NK-92 treated with Interleukin-12 subunit alpha and Interleukin-12 subunit beta, amount 100 ng/mL, for 24 hours (cell line): ENCODE measurements around the gene TRIP13.
"Not testable (repeated sequence)": the region's sequence is repeated elsewhere in the genome, so short reads cannot be mapped to it uniquely, and the experiment has no call there.

Source experiments
- DNase-seq: peaks from one replicate; lab custom pipeline; 2025; lab: John Stamatoyannopoulos, UW

The TRIP13 gene

GRCh38 chr5:893711-894110, 1.0 kb downstream of the TRIP13 start:
- no peak for DNase-seq

GRCh38 chr5:900781-901180, 8.1 kb downstream of the TRIP13 start:
- DNase-seq: no peak

DNA sequence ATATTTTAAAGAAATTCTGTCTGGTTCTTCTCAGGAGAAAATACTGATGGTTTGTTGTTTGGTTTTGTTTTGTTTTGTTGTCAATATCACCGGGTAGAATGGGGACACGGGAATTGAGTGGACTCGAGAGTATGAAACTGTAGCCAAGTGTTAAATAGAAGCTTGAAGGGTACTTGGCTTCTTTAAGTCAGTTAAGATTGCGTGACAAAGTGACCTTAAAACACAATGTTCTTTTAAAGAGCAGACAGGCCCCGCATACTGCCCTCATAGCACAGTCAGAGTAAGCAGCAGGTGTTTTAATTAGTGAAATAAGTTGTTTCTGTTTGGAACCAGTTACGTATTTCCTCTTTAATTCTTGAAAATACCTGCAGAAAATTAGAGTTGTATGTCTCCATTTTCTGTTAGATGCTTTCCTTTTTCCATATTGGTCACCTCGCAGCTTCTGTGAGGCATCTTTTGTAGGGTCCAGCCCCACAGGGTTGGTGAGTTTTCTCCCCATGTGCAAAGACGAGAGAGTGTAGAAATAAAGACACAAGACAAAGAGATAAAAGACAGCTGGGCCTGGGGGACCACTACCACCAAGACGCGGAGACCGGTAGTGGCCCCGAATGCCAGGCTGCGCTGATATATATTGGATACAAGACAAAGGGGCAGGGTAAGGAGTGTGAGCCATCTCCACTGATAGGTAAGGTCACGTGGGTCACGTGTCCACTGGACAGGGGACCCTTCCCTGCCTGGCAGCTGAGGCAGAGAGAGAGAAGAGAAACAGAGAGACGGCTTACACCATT, 9.6 kb downstream of the TRIP13 start:
- no peak for DNase-seq

DNA sequence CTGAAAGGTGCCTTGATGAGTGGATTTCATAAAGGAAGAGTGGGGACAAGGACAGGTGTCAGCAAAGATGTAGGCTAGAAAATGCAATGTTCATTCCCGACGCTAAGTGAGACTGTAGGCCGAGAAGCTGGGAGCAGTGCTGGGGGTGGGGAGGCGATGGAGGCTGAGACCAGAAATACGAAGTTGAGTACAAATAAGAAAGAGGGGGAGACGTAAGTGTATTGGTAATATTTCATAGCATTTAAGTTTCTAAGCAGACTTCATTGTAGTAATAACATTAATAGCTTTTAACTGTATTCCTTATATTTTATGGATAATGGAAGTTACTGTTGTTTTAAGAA, 11.0 kb downstream of the TRIP13 start:
- DNase-seq: no peak

GRCh38 chr5:905139-905642, 12.5 kb downstream of the TRIP13 start:
- no peak for DNase-seq

GRCh38 chr5:907366-907910, 14.8 kb downstream of the TRIP13 start:
- no peak for DNase-seq

DNA sequence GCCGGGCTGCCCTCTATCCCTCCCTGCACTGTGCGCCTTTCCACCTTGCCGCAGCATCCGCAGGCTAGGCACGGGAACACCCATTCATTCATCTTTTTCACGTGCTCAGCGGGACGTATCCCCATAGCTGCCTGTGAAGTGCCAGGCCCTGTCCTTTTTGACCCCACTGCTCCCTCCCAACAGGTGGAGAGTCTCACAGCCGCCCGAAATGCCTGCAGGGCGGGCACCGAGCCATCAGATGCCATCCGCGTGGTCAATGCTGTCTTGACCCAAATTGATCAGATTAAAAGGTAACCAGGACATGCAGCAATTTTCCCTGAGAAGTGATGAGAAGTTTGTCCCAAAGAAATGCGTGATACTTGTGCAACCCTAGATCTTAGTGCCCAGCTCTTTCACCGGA, 15.5 kb downstream of the TRIP13 start:
- no peak for DNase-seq

DNA sequence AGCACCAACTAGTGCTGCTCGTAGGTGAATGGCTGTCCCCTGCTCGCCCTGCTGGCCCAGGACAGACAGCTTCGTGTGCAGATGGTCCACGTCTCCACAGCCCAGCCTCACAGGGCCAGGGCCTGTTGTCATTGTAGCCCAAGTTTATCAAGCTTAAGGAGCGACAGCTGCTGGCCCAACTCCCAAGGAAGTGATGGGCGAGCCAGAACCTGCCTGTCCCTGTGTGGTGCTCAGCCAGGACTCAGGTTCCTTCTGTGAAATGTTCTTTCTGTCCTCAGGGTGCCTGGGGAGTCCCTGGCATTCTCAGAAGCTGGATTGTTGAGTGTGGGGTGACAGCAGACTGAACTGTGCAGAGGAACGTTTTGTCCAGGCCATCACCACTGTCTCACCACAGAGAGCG, 16.4 kb downstream of the TRIP13 start:
- no peak for DNase-seq

GRCh38 chr5:909994-910768, 17.5 kb downstream of the TRIP13 start:
- DNase-seq: no peak

DNA sequence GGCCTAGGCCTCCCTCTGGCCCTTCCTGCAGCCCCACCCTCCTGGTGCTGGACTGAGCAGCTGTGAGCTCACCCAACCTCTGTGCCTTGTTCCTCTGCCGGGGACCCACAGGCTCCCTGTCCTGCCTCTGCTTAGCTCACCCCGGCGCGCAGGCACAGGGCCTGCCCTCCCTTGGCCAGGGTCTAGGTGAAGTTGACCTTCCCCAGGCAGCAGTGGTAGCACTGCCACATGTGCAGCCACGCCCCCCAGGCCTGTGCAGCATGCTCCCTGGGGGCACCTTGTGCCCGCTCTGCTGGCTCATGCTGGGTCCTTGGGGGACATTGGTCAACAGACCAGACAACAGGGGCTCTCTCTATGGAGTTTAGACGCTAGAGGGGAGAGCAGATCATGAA, 18.1 kb downstream of the TRIP13 start:
- DNase-seq: no peak

GRCh38 chr5:911601-912000, 18.9 kb downstream of the TRIP13 start:
- DNase-seq: no peak

DNA sequence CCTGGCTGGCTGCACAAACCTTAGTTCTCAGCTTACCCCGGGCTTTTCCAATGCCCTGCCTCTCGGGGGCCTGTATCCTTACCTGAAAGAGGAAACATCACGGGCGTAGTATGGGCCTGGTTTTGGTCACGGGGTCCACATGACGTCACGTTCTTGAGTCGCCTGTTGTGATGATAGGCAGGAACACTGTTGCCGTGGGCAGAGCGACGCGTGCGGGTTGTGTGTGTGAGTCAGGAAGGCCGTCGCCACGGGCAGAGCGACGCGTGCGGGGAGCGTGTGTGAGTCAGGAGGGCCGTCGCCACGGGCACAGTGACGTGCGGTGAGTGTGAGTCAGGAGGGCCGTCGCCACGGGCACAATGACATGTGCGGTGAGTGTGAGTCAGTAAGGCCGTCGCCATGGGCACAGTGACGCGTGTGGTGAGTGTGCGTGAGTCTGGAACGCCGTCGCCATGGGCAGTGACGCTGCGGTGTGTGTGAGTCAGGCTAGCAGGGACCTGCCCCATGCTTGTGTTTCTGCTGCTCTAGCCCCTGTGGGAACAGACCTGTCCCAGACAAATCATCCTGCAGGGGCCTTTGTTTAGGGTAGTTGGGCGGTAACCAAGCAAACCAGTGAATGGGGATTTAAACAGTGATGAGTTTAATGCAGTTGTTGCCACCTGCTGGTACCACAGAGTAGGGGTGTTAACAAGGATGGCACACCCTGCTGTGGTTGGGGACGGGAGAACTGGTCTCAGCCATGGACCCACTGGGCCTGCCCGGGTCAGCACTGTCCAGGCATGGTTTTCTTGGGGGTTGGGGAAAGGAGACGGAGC, 19.8 kb downstream of the TRIP13 start:
- no peak for DNase-seq

GRCh38 chr5:914174-914573, 21.5 kb downstream of the TRIP13 start:
- no peak for DNase-seq

- no peak for DNase-seq
These were observed 21.9 kb downstream of the TRIP13 start for GRCh38 chr5:914612-915011.

GRCh38 chr5:915346-915745, 22.7 kb downstream of the TRIP13 start:
- not testable (repeated sequence) for DNase-seq

- no peak for DNase-seq
These were observed 23.3 kb downstream of the TRIP13 start for GRCh38 chr5:915946-916345.

GRCh38 chr5:916441-917293, 24.0 kb downstream of the TRIP13 start:
- DNase-seq: no peak

DNA sequence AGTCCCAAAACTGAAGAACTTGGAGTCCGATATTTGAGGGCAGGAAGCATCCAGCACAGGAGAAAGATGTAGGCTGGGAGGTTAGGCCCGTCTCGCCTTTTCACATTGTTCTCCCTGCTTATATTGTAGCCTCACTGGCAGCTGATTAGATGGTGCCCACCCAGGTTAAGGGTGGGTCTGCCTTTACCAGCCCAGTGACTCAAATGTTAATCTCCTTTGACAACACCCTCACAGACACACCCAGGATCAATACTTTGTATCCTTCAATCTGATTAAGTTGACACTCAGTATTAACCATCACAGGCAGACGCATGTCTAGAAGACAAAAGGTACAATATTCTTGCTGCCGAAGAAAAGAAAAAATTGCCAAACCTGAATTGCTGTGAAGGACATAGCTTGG, 26.0 kb downstream of the TRIP13 start:
- DNase-seq: not testable (repeated sequence)

- DNase-seq: no peak
These were observed 26.8 kb downstream of the TRIP13 start for GRCh38 chr5:919356-920000.

DNA sequence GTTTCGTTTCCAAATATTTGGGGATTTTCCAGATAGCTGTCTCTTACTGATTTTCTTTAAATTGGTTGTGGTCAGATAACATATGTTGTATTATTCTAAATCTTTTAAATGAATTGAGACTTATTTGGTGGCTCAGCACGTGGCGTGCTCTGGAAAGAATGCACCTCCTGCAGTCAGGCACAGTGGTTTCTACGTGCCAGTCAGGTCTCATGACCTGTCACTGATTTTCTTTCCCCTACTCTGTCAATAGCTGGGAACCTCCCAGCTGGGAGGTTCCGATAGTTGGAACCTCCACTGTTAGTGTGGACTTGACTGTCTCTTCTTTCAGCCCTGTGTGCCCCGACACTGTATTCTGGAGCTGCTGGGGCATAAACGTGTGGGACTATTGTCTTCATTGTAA, 27.6 kb downstream of the TRIP13 start:
- no peak for DNase-seq
